Measurements from ENCODE around the gene PITPNM3. TPM values are rescaled to one million over a fixed set of nuclear protein-coding genes. Genes with fewer than 3 reads are reported as not detected.

Gene PITPNM3
- total RNA-seq, 4 donors from 2014 or later = 0.13 to 0.87 (median 0.41) TPM

- TF ChIP-seq CTCF (IDR thresholded peaks at IDR 0.05 in 4 of 5, conservative IDR thresholded peaks at IDR 0.05 in 1 of 5) (no peak), POLR2A (IDR thresholded peaks at IDR 0.05) (no peak)
- intact Hi-C loops (cut with DNase I; ENCODE audit: low total_unique reads) = no loop called here
- in situ Hi-C loops (cut with MboI; ENCODE audit: low sequenced_read_pairs in 4 of 4) = no loop called here
- H3K36me3 ChIP-seq = no peaks in the 10 kb centered on the region
- no peak for ATAC-seq
- no peak for DNase-seq
- no peak overlapping the region for H3K27ac ChIP-seq
- H3K9me3 ChIP-seq = no peaks in the 10 kb centered on the region
- peaks cover 0 to 3% (median 0%) of the 10 kb centered on the region in 3 donors for H3K27me3 ChIP-seq
- H3K4me1 ChIP-seq = no peaks in the 10 kb centered on the region
- H3K4me3 ChIP-seq = no peak overlapping the region
Measured at GRCh38 chr17:6547336-6547735, 9.0 kb downstream of the PITPNM3 start.

- intact Hi-C loops (cut with DNase I; ENCODE audit: low total_unique reads) = no loop called here
- Histone ChIP-seq H3K27me3 (no peaks in the 10 kb centered on the region), H3K4me3 (no peak overlapping the region), H3K9me3 (no peaks in the 10 kb centered on the region), H3K27ac (no peak overlapping the region), H3K36me3 (no peaks in the 10 kb centered on the region), H3K4me1 (no peaks in the 10 kb centered on the region)
- no peak for DNase-seq
- in situ Hi-C loops (cut with MboI; ENCODE audit: low sequenced_read_pairs in 4 of 4) = no loop called here
- no peak for ATAC-seq
- TF ChIP-seq POLR2A (IDR thresholded peaks at IDR 0.05) (no peak), CTCF (IDR thresholded peaks at IDR 0.05 in 4 of 5, conservative IDR thresholded peaks at IDR 0.05 in 1 of 5) (no peak)
Measured at GRCh38 chr17:6546069-6546718, 10.2 kb downstream of the PITPNM3 start.

- no peaks in the 10 kb centered on the region for H3K4me1 ChIP-seq
- H3K9me3 ChIP-seq = no peaks in the 10 kb centered on the region
- H3K36me3 ChIP-seq = no peaks in the 10 kb centered on the region
- no peak for TF ChIP-seq CTCF (IDR thresholded peaks at IDR 0.05 in 4 of 5, conservative IDR thresholded peaks at IDR 0.05 in 1 of 5)
- no peaks in the 10 kb centered on the region for H3K27me3 ChIP-seq
- no peak overlapping the region for H3K27ac ChIP-seq
- H3K4me3 ChIP-seq = no peak overlapping the region
- ATAC-seq (no peak), DNase-seq (no peak)
- in situ Hi-C loops (cut with MboI; ENCODE audit: low sequenced_read_pairs in 4 of 4) (no loop called here), intact Hi-C loops (cut with DNase I; ENCODE audit: low total_unique reads) (no loop called here)
Measured at GRCh38 chr17:6545291-6545690, 11.1 kb downstream of the PITPNM3 start.

- Histone ChIP-seq H3K36me3 (no peaks in the 10 kb centered on the region), H3K9me3 (peaks cover 0 to 2% (median 0%) of the 10 kb centered on the region in 3 donors), H3K4me3 (no peak overlapping the region), H3K27ac (no peak overlapping the region), H3K4me1 (no peaks in the 10 kb centered on the region), H3K27me3 (no peaks in the 10 kb centered on the region)
- TF ChIP-seq CTCF (IDR thresholded peaks at IDR 0.05 in 4 of 5, conservative IDR thresholded peaks at IDR 0.05 in 1 of 5) (no peak), POLR2A (IDR thresholded peaks at IDR 0.05) (no peak)
- no peak for DNase-seq
- intact Hi-C loops (cut with DNase I; ENCODE audit: low total_unique reads) (no loop called here), in situ Hi-C loops (cut with MboI; ENCODE audit: low sequenced_read_pairs in 4 of 4) (no loop called here)
- no peak for ATAC-seq
Measured at GRCh38 chr17:6544011-6544370, 12.4 kb downstream of the PITPNM3 start.
